GM18907 (cell line): ENCODE measurements around the gene ALG1L2.
A peak's percentile ranks its signal among the peaks of the same experiment; 100 is the strongest.
"Not testable (repeated sequence)": the region's sequence is repeated elsewhere in the genome, so short reads cannot be mapped to it uniquely, and the experiment has no call there.

ENCODE experiments used
- ATAC-seq: cut with Tn5 transposase; IDR thresholded peaks from one replicate; pipeline ENCODE4 v1.9.1; 2021; ENCODE audit warnings: mild to moderate bottlenecking, moderate library complexity; ENCODE audit not compliant: unreplicated experiment

Gene ALG1L2

DNA sequence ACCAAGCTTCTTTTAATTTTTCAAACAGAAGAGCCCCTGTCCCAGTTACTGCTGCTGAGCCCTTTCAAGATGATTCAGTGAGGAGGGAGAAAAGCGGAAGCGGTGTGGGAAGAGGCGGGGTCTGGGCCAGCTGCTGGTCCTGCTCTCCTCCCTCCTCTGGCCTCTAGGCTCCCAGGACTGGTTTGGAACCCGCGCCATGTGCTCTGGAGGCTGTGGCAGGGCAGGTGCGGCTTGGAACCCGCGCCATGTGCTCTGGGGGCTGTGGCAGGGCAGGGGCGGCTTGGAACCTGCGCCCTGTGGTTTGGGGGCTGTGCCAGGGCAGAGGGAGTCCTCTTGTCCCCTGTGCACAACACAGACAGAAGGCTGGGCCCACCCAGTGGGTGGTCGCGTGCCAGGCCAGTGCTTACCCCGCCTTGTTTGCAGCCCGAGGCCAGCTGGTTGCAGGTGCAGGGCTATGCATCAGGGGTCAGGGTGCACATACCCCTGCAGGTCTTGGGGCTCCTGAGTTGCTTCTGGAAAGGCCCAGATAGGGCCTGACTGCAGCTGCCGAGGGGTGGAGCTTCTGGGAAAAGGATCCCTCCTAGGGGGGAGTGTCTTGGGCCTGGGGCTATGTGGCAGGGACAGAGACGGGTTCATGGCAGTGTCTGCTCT, 12.2 kb downstream of the ALG1L2 start:
- ATAC-seq = peak; percentile 48

DNA sequence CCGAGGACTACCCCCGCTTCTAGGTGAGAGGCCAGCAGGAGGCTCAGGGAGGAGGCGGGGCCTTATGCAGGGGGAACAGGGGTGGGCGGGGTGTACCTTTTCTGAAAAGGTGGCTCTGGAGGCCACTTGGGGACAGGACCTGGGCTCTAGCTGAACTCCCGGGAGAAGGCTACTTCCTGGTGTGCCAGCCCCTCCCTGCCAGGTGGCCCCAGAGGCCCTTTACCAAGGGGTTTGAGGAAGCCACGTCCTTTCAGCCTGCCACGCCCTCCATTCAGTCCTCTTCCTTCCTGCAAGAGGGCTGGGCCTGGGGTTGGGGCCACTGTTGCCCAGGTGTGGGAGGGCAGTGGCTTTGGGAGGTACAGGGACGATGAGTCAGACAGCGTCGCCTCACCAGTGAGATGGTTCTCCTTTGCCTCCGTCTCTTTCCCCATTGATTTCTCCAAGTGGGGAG, 12.9 kb downstream of the ALG1L2 start:
- not testable (repeated sequence) for ATAC-seq

DNA sequence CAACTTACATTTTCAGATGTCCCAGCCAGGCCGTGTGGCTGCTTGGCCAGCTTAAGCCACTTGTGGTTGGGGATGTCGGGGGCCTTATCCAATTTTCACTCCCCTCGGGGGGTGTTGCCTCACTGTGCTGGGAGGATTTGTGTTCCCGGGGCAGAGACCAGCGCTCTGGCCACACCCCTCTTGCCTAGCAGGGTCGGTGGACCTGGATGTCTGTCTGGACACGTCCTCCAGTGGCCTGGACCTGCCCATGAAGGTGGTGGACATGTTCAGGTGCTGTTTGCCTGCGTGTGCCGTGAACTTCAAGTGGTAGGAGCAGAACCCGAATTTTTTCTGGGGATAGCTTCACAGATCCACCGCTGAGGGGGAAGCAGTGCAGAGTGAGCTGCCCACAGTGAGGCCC, 14.2 kb downstream of the ALG1L2 start:
- not testable (repeated sequence) for ATAC-seq

DNA sequence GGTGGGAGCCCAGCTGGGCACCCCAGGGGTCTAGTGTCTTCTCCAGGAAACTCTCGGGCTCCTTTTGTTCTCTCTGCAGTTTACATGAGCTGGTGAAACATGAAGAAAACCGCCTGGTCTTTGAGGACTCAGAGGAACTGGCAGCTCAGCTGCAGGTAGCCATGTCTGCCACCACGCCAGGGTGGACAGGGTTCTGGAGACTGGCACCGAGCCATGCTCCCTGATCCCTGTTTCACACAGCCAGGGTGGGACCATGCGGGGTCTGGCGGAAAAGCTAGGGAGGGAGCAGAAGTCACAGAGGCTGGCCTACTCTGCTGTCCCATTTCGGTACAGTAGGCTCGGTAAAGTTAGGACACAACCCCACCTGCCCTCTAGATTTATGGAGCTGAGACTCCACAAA, 15.5 kb downstream of the ALG1L2 start:
- ATAC-seq = not testable (repeated sequence)

DNA sequence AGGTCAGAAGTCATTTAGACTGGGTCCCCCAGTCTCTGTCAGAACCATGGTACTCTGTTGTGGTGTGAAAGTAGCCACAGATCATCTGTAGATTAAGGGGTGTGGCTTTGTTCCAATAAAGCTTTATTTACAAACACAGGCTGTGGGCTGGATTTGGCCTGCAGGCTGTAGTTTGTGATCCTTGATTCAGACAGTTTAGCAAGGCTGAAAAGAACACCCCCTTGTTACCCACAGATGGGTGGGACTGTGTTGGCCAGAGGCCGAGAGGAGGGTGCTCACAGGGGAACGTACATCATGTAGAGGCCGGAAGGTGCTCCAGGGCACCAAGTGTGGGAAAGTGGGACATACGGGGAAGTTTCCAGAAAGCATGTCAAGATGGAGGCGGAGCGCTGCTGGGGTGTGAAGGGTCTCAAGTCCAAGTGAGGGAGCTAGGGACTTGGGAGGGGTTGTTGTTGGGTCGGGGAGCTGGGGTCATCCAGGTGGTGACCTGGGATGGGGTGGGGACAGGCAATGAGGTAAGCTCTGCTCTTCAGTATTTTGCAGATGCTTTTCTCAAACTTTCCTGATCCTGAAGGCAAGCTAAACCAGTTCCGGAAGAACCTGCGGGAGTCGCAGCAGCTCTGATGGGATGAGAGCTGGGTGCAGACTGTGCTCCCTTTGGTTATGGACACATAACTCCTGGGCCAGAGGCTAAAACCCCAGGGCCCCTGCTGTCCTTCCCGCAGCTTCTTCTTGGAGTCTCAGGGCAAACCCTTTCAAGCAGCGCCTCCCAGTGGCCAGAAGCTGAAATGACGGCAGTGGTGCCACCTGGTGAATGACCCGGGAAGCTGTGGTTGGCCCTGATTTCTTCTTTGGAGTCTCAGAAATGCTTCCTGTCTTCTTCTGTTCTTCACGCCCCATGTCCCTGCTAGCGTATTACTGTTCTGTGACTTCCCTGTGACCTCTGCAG, 16.3 kb downstream of the ALG1L2 start:
- not testable (repeated sequence) for ATAC-seq

DNA sequence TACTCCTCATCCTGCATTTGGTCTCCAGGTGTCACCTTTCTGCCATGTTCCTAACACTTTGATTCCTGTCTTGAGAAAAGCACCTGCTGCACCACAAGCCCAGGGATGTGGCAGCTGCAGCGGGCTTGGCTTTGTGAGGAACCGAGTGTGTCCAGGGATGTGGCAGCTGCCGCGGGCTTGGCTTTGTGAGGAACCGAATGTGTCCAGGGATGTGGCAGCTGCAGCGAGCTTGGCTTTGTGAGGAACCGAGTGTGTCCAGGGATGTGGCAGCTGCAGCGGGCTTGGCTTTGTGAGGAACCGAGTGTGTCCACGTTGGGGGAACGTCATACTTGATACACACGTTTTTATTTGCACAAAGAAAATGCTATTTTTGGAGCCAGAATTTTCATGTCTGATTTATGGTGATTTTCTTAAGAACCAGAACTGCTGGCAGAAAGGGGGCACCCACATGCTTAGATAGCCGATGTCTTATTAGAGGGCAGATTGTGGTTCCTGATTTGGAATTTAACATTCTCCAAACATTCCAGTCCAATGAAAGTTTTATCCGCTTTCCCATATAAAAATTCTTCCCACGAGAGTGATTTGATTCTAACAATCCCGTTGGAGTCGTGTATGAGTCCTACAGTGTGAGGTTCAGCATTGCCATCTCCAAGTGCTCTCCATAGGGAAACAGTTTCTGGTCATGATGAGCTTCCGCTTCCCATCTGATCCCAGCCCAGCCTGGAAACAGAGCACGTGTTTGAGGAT, 17.2 kb downstream of the ALG1L2 start:
- ATAC-seq = not testable (repeated sequence)

DNA sequence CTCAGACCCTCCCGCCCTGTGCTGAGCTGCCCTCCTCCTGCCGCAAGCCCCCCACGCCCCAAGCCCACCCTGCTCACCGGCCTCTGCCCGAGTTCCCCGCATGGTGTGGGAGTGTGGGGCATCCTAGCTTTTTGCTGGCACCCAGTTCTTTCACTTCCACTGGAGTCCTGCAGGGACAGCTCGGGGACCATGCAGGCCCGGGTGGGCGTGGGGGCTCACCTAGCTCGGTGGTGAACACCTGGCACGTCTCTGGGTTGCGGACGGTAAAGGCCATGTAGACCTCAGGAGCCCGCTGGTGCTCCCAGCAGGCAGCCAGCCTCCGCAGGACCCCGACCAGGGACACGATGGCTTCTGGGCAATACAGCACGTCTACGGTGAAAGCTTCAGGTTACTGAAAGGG, 20.9 kb downstream of the ALG1L2 start:
- not testable (repeated sequence) for ATAC-seq

DNA sequence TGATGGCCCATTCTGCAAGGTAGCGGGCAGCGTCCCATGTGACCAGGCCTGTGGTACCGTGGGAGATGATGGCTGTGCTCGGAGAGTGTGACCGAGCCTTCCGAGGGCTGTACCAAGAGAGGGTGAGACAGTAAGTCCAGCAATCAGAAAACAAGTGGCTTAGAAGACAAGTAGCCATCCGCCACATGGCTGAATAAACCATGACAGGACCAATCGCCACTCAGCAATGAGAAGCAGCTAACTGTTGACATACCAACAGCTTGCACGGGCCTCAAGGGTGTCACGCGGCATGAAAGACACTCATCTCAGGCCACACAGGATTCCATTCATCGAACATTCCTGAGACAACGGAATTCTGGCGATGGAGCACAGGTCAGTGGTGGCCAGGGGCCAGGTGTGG, 22.6 kb downstream of the ALG1L2 start:
- not testable (repeated sequence) for ATAC-seq

DNA sequence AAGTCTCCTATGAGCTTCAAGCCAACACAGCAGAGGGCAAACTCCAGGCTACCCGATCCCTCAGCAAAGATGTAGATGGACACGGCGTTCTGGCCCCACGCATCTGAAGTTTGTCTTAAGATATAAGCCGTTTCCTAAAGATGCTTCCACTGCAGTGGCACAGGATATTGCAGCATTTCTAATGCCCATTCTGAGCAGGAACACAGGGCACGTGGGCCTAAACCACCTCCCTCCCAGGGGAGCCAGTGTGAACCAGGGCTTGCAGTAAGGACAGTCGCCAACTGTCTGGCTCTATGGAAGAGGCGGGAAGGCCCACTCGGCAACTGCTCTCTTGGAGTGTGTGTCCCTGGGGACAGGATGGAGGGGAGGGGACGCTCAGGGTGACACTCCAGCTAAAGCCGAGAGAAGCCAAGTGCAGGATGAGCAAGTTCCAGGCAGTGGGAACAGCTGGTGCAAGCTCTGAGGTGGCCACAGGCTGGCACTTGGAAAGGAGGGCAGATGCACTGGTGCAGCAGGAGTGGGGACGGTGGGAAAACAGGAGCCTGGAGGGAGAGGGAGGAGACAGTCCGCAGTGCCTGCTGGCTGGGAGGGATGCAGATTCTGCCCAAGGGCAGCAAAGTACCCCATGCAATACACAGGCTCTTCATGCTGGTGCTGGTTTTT, 25.8 kb downstream of the ALG1L2 start:
- not testable (repeated sequence) for ATAC-seq

DNA sequence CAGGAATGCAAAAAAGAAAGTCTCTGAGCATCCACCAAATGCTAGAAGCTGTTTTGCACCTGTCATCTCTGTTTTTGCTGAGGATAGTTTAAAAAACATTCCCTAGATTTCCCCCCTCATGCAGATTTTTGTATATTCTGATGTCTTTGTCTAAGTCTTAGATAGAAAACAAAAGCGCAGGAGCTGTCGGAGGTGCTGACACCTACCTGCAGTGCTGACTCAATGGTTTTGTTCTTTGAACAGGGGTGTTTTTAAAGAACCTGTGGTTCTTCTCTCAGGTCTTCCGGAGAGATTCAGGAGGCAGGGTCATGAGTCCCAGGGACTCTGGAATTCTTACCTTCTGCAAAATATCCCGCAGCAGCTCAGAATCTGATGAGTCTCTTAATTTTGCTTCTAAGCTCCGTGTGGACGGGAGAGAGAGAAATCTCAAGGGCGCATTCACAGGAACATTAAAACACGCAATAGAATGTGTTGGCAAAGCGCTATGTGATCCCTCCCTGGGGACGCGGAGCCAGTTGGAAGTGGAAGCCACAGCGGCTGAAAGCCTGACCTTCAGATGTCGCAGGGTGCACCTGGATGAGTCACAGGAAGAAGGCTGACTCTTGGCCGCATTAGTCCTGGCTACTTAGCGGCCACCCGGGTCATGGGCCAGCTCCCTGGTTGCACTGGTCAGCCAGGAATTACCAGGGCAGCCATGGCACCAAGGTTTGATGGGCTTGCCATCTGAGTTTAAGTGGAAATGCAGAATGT, 27.4 kb downstream of the ALG1L2 start:
- not testable (repeated sequence) for ATAC-seq

DNA sequence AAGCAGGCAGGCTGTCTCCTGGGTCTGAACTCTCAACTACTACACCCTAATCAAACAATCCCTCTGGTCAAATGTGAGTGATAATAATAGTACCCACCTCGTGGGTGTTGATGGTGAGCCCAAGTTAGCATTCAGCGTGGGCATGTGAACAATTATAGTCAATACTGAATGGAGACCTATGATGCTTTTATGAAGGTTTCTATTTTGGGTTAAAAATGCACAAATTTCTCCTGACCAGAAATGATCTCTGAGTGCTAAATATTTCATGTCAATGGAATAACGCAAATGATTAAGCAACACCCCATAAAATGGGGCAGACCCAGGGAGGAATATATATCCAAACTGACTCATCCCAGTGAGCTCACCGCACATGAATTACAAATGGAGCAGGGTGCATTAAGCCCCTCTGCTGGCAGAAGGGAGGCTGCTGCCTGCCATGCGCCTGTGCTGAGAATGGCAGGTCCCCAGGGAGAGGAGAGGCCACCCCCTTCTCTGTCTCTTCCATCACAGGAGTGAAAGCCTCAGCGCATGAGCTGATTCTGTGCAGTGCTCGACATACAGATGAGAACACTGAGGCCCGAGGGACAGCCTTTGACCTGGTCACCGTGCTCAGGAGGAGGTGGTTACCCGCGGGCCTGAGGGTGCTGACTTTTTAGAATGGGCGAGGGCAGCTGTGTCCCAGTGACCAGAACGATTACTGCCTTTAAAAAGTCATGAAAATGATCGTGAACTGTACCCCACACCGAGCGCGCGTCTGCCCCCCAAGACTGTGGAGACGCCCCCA, 28.9 kb downstream of the ALG1L2 start:
- not testable (repeated sequence) for ATAC-seq

DNA sequence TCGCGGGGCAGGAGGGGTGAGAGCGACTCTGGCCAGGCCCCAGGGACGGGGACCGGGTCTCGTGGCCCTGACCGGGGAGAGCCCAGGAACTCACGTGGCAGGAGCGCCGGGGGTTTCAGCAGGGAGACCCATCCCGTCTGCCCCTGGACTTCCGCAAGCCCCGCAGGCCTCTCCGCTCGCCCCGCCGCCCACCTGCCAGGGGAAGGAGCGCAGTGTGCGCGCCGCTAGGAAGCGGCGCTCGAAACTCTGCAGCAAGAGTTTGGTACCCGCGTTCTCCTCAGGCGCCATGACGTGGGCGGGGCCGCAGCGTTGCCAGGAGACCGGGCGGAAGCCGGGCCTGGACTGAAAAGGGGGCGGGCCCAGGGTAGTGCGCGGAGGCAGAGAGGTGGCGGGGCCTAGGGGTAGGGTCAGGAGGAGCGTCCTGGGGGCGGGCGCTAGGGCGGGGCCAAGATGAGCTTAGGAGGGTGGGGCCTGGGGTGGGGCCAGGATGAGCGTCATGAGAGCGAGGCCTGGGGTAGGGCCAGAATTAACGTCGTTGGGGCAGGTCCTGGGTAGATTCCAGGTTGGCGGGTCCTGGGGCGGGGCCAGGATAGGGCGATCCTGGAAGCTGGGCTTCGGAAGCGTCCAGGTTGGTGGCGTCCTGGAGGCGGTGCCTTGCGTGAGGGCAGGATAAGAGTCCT, 29.7 kb downstream of the ALG1L2 start:
- peak; percentile 100 for ATAC-seq

DNA sequence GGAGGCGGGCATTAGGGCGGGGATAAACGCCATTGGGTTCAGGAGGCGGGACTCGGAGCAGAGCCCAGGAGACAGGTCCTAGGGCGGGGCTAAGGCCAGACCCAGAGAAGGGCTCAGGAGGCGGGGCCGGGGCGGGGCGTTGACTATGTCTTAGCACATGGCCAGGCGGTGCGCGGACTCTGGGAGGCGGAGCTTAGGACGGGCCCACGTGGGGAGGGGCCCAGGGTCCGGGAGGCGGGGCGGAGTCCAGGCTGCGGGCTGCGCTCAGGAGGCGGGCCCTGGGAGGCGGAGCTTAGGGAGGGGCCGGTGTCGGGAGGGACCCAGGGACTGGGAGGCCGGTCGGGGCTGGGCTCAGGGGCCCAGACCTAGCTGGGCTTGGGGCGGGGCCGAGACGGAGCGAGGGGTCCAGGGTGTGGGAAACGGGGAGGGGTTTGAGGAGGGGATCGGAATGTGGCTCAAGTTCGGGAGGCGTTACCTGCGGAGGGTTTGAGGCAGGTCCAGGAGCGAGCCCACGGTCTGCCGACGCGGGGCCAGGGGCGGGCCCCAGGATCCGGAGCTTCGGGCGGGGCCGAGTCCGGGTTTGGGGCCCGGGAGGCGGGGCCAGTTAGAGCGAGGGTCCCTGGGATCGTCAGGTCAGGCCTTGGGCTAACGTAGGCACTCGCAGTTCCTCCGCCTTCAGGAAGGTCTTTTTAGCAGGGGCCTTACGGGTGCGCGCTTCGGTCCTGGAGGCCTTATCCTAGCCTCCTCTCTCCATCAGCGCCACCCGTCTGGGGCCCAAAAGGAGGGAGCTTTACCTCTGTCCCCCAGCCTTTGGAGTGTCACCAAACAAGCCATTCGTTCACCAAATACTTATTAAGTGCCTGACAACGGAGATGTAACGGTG, 30.5 kb downstream of the ALG1L2 start:
- ATAC-seq = peak; percentile 74

DNA sequence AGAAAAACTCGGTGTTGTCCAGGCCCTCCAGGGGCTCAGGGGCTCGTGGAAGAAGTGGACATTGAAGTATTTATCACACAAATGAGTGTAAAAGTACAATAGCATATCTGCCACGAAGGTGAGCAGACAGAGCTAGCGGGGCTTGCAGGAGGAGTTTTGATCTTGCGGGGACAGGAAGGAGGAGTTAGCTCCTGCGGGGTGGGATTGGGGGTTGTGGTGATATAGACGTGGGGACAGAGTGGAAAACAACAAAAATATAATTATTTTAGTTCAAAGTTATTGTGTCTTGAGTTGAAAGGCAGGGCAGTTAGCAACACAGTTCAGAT, 31.1 kb downstream of the ALG1L2 start:
- ATAC-seq = not testable (repeated sequence)

DNA sequence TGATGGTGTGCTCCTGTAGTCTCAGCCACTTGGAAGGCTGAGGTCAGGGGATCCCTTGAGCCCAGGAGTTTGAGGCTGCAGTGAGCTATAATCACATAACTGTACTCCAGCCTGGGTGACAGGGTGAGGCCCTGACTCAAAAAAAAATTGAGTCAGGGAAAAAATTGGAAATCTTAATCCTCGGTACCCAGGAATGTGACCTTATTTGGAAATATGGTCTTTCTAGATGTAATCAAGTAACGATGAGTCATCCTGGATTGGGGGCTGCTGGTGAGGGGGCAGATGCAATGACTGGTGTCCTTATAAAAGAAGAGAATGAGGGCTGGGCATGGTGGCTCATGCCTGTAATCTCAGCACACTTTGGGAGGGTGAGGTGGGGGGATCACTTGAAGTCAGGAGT, 33.8 kb downstream of the ALG1L2 start:
- ATAC-seq = not testable (repeated sequence)

DNA sequence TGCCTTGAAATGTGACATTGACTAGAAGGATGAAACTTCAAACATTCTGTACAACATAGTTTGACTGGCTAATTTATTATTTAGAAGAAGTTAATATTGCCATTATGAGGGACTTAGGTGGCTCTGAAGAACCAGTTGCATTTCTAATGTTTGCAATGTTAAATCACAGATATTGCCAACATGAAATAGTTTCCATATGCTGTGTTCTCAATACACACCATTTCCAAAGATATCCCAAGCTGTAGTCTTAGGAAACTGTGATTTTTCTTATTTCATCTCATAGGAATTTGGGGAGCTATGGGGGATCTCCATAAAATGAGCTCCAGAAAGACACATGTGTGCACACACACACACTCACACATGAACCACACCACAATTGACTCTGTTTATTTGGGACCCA, 36.3 kb downstream of the ALG1L2 start:
- no peak for ATAC-seq

DNA sequence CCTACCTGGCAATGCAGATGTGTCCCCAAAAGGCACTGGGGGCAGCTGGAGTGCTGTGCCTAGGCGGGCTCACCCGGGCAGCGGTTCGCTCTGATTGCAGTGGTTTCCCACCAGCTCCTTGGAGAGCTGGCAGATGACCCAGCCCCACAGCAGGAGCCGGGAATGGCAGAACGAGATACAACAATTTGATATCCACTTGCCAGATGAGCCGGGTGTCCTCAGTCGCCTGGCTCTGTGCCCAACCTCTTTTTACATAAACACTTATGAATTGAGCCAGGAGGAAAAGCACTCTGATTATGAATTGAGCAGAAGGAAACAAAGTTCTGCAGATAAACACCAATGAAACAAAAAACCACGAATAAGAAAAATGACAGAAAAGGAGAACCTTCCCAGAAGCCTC, 38.2 kb downstream of the ALG1L2 start:
- ATAC-seq = not testable (repeated sequence)

DNA sequence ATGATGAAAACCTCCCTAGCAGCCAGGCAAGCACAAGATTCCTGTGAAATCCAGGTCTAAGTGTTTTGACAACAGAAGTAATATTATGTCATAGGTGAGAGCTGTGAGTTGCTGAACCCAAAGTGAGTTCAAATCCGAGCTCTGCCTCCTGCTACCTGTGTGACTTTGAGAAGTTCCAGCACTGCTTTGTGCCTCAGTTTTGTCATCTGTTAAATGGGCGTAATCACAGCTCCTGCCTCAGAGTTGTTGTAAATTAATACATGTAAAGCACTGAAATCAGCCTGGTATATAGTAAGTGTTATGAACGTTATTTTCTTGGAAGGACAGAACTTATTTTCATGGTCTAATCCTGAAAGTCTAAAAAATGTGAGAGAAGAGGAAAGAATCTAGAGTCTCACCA, 38.7 kb downstream of the ALG1L2 start:
- not testable (repeated sequence) for ATAC-seq
